B cell (primary cell): ENCODE measurements around the gene MRAP2. TPM values are rescaled to one million over a fixed set of nuclear protein-coding genes. Genes with fewer than 3 reads are reported as not detected.

Experiments used
- ATAC-seq: fragments of 200-7000 bp; cut with Tn5 transposase; one replicate; pipeline ENCODE4 v1.10.0; 2021; ENCODE audit warnings: low read depth, mild to moderate bottlenecking, moderate number of reproducible peaks, moderate library complexity
- CTCF ChIA-PET: fragments of 350-600 bp; sonication (Branson Sonifier 250); formaldehyde crosslinking; loops from one replicate; lab custom pipeline; 2021; ENCODE audit warnings: antibody characterized with exemption, inconsistent platforms; lab: Charles Lee
- POLR2A ChIA-PET: fragments of 350-600 bp; sonication (Branson Sonifier 250); formaldehyde crosslinking; loops from one replicate; lab custom pipeline; 2021; ENCODE audit warnings: antibody characterized with exemption; lab: Charles Lee
- DNase-seq: peaks from one replicate; pipeline ENCODE4 v3.0.0; 2013
- H2AFZ ChIP-seq: 2 replicates; pipeline ENCODE4 v1.6.1; 2012; ENCODE audit warnings: mild to moderate bottlenecking, low read depth, low read length; ENCODE audit not compliant: insufficient read depth, poor library complexity, severe bottlenecking
- H3K27ac ChIP-seq, 2 donors: 1 replicate in 1 of 2; 2 replicates in 1 of 2; pipeline ENCODE4 v1.5.1; 2012 to 2013; ENCODE audit warnings: low read length in 2 of 2, mild to moderate bottlenecking in 2 of 2, moderate library complexity in 1 of 2
- H3K27me3 ChIP-seq, 4 experiments: fragments of 200-600 bp in 1 of 4; sonication (generic) in 1 of 4; replicated peaks in 1 of 4; 1 replicate in 2 of 4; 2 replicates in 2 of 4; pipeline versions ENCODE4 v1.6.1 to v1.7.0; 2013 to 2016; ENCODE audit warnings: low read length in 3 of 4, mild to moderate bottlenecking in 2 of 4, mixed read lengths in 1 of 4, moderate library complexity in 1 of 4; ENCODE audit not compliant: insufficient read depth in 4 of 4, control insufficient read depth in 3 of 4; ENCODE audit errors: control extremely low read depth in 1 of 4
- H3K36me3 ChIP-seq, 2 experiments: replicated peaks in 1 of 2; 1 replicate in 1 of 2; 2 replicates in 1 of 2; pipeline versions ENCODE4 v1.6.1 to v1.7.1; 2013; ENCODE audit warnings: low read length in 1 of 2; ENCODE audit not compliant: insufficient read depth in 2 of 2, control insufficient read depth in 1 of 2; ENCODE audit errors: control extremely low read depth in 1 of 2, extremely low read depth in 1 of 2
- H3K4me1 ChIP-seq, 2 donors: fragments of 200-600 bp in 1 of 2; sonication (generic) in 1 of 2; 1 replicate in 1 of 2; 2 replicates in 1 of 2; pipeline versions ENCODE4 v1.5.1 to v1.6.1; 2013 to 2017; ENCODE audit warnings: low read length in 2 of 2; ENCODE audit not compliant: control insufficient read depth in 2 of 2, insufficient read depth in 2 of 2
- H3K4me2 ChIP-seq: replicated peaks from 2 replicates; pipeline ENCODE3; 2012; ENCODE audit warnings: mild to moderate bottlenecking, low read depth, low read length; ENCODE audit not compliant: poor library complexity, severe bottlenecking
- H3K4me3 ChIP-seq, 5 experiments: fragments of 200-600 bp in 1 of 5; sonication (generic) in 1 of 5; 1 replicate in 3 of 5; 2 replicates in 2 of 5; pipeline versions ENCODE4 v1.5.1 to v1.7.0; 2011 to 2016; ENCODE audit warnings: low read length in 4 of 5, mild to moderate bottlenecking in 4 of 5, low read depth in 2 of 5, control low read depth in 1 of 5, moderate library complexity in 1 of 5; ENCODE audit not compliant: insufficient read depth in 1 of 5; ENCODE audit errors: control extremely low read depth in 1 of 5, extremely low read depth in 1 of 5
- H3K79me2 ChIP-seq: fragments of 200-600 bp; sonication (generic); one replicate; pipeline ENCODE4 v1.6.0; 2016; ENCODE audit warnings: low read length; ENCODE audit not compliant: control insufficient read depth, insufficient read depth
- H3K9ac ChIP-seq: fragments of 200-600 bp; sonication (generic); 2 replicates; pipeline ENCODE4 v1.6.1; 2017; ENCODE audit warnings: mild to moderate bottlenecking, low read length, moderate library complexity
- H3K9me3 ChIP-seq, 3 donors: one replicate each; pipeline versions ENCODE4 v1.6.1 to v1.7.1; 2013; ENCODE audit warnings: low read length in 2 of 3; ENCODE audit not compliant: control insufficient read depth in 2 of 3, insufficient read depth in 1 of 3; ENCODE audit errors: control extremely low read depth in 1 of 3
- H4K20me1 ChIP-seq: 2 replicates; pipeline ENCODE4 v1.6.0; 2012; ENCODE audit warnings: mild to moderate bottlenecking, low read length; ENCODE audit not compliant: insufficient read depth, control insufficient read depth, poor library complexity, severe bottlenecking
- H3K27ac Mint-ChIP-seq: one replicate; pipeline ENCODE4 v1.8.0; 2021; ENCODE audit warnings: mixed read lengths
- H3K27me3 Mint-ChIP-seq: one replicate; pipeline ENCODE4 v1.8.0; 2021; ENCODE audit warnings: mixed read lengths
- H3K4me1 Mint-ChIP-seq: one replicate; pipeline ENCODE4 v1.8.0; 2021; ENCODE audit warnings: mixed read lengths
- H3K4me3 Mint-ChIP-seq: one replicate; pipeline ENCODE4 v1.8.0; 2021; ENCODE audit warnings: mixed read lengths
- H3K9me3 Mint-ChIP-seq: one replicate; pipeline ENCODE4 v1.8.0; 2022; ENCODE audit warnings: mixed read lengths; ENCODE audit not compliant: insufficient read depth
- EZH2 ChIP-seq: IDR thresholded peaks from 2 replicates; pipeline ENCODE4 v1.6.1; 2012; ENCODE audit warnings: borderline replicate concordance, low read depth, mild to moderate bottlenecking, moderate library complexity, low read length; ENCODE audit not compliant: insufficient read depth, poor library complexity, severe bottlenecking
- WGBS: methylation state at CpG from one replicate; pipeline ENCODE4 v1.1.5; 2013; ENCODE audit warnings: missing lambda C conversion rate; ENCODE audit not compliant: insufficient coverage; 5-methylcytosine and 5-hydroxymethylcytosine counted together
- intact Hi-C: fragments of 100-400 bp; cut with micrococcal nuclease; formaldehyde crosslinking; loops from one replicate; pipeline ENCODE4 v1.10.0; 2022
- polyA plus RNA-seq: library from polyadenylated mRNA; depleted of rRNA; stranded (reverse); fragments of >200 nt; gene quantifications from 2 replicates; pipeline ENCODE4 v1.2.3, GENCODE V29; 2012
- total RNA-seq, 2 donors: library from RNA; stranded (reverse); fragments of 120-200 nt in 1 of 2; gene quantifications; 1 replicate in 1 of 2; 2 replicates in 1 of 2; pipeline versions ENCODE4 v1.2.3 to v1.2.4, GENCODE V29; 2013 to 2022
- TF ChIP-seq, protein P1 (sequence below): fragments of 200-600 bp; IDR thresholded peaks from one replicate; pipeline ENCODE4 v1.8.0; 2022; ENCODE audit warnings: antibody characterized with exemption, mild to moderate bottlenecking

The MRAP2 gene
- total and polyA plus RNA-seq, 2 donors (not counting 1 experiment from before 2014, with no cell fraction given): not detected

GRCh38 chr6:84086545-84087429, 53.2 kb downstream of the MRAP2 start:
- Histone ChIP-seq H3K79me2 (no peaks in the 10 kb centered on the region), H3K4me3 (no peak overlapping the region), H3K4me1 (no peaks in the 10 kb centered on the region), H3K27me3 (no peaks in the 10 kb centered on the region), H3K9me3 (no peaks in the 10 kb centered on the region), H4K20me1 (no peaks in the 10 kb centered on the region), H3K36me3 (no peaks in the 10 kb centered on the region), H3K9ac (no peak overlapping the region), H2AFZ (no peak overlapping the region), H3K27ac (no peak overlapping the region), H3K4me2 (no peak overlapping the region)
- Mint-ChIP-seq H3K27ac (no peak overlapping the region), H3K4me3 (no peak overlapping the region), H3K9me3 (no peaks in the 10 kb centered on the region), H3K27me3 (peaks cover 6% of the 10 kb centered on the region), H3K4me1 (no peaks in the 10 kb centered on the region)
- ChIA-PET CTCF (no interaction called here), POLR2A (no interaction called here)
- intact Hi-C loops: no loop called here
- no peak for ATAC-seq
- DNase-seq: no peak
- WGBS: 89% methylated on average over 5 of the region's 6 CpGs
- TF ChIP-seq EZH2: no peak
- TF ChIP-seq, protein P1, sequence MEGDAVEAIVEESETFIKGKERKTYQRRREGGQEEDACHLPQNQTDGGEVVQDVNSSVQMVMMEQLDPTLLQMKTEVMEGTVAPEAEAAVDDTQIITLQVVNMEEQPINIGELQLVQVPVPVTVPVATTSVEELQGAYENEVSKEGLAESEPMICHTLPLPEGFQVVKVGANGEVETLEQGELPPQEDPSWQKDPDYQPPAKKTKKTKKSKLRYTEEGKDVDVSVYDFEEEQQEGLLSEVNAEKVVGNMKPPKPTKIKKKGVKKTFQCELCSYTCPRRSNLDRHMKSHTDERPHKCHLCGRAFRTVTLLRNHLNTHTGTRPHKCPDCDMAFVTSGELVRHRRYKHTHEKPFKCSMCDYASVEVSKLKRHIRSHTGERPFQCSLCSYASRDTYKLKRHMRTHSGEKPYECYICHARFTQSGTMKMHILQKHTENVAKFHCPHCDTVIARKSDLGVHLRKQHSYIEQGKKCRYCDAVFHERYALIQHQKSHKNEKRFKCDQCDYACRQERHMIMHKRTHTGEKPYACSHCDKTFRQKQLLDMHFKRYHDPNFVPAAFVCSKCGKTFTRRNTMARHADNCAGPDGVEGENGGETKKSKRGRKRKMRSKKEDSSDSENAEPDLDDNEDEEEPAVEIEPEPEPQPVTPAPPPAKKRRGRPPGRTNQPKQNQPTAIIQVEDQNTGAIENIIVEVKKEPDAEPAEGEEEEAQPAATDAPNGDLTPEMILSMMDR: no peak

- no peaks in the 10 kb centered on the region for H3K36me3 ChIP-seq
- H3K9me3 Mint-ChIP-seq: no peaks in the 10 kb centered on the region
- no peak overlapping the region for H3K4me3 Mint-ChIP-seq
- no peak for ATAC-seq
- H3K27ac ChIP-seq: no peak overlapping the region
- no peak overlapping the region for H3K9ac ChIP-seq
- no peaks in the 10 kb centered on the region for H4K20me1 ChIP-seq
- ChIA-PET POLR2A (no interaction called here), CTCF (no interaction called here)
- TF ChIP-seq, protein P1: no peak
- TF ChIP-seq EZH2: no peak
- 76% methylated on average over 4 of the region's 4 CpGs for WGBS
- DNase-seq: no peak
- H3K4me2 ChIP-seq: no peak overlapping the region
- H3K4me3 ChIP-seq: no peak overlapping the region
- no peaks in the 10 kb centered on the region for H3K27me3 ChIP-seq
- no peaks in the 10 kb centered on the region for H3K9me3 ChIP-seq
- intact Hi-C loops: no loop called here
- no peak overlapping the region for H2AFZ ChIP-seq
- H3K27me3 Mint-ChIP-seq: peaks cover 7% of the 10 kb centered on the region
- no peaks in the 10 kb centered on the region for H3K79me2 ChIP-seq
- peaks cover 3% of the 10 kb centered on the region for H3K4me1 Mint-ChIP-seq
- no peak overlapping the region for H3K27ac Mint-ChIP-seq
- H3K4me1 ChIP-seq: no peaks in the 10 kb centered on the region
Measured at GRCh38 chr6:84089081-84089480, 55.5 kb downstream of the MRAP2 start.
